ENCODE data around the gene CELF5. TPM values are rescaled to one million over a fixed set of nuclear protein-coding genes. Genes with fewer than 3 reads are reported as not detected.
"Not testable (repeated sequence)": the region's sequence is repeated elsewhere in the genome, so short reads cannot be mapped to it uniquely, and the experiment has no call there.

CELF5 gene
- total RNA-seq, 1 experiment from 2014 or later = not detected

- no peak for DNase-seq (ENCODE audit: extremely low read depth, low read depth)
These were observed 61.3 kb downstream of the CELF5 start for GRCh38 chr19:3285647-3286176.

DNA sequence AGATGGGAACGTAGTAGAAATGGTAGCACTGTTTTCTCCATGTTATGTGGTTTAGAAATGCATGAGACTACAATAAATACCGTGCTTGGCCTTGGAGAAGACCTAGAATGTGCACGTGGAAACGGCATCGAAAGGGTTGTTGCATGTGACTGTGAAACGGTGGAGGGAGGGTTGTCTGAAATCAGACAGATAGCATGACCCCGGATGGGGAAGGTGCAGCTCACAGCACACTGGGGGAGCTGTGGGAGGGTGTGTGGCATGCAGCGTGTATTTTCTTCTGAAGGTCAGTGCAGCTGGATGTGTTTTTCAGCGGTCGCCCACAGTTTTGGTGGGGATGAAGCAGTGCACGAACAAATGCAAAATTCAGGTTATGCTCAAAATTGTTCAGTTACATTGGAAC is 63.4 kb downstream of the CELF5 start:
- DNase-seq (ENCODE audit: extremely low read depth, low read depth) = no peak

- DNase-seq (ENCODE audit: extremely low read depth, low read depth) = not testable (repeated sequence)
These were observed 64.0 kb downstream of the CELF5 start for GRCh38 chr19:3288437-3288836.

- no peak for DNase-seq (ENCODE audit: extremely low read depth, low read depth)
These were observed 65.6 kb downstream of the CELF5 start for GRCh38 chr19:3289971-3290569.

GRCh38 chr19:3290858-3291257 is 66.4 kb downstream of the CELF5 start:
- not testable (repeated sequence) for DNase-seq (ENCODE audit: extremely low read depth, low read depth)

DNA sequence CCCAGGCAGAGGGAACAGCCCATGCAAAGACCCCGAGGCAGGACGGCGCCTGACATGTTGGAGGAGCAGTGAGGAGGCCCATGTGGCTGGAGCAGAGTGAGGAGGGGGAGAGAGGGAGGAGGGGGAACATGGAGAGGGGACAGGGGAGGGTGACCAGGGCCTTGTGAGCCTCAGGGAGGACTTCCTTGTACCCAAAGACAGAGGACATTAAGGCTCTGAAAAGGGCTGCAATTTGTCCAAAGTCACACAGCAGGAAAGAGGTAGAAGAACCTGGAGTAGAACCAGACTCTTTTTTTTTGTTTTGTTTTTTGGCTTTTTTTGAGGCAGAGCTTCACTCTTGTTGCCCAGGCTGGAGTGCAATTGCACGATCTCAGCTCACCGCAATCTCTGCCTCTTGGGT is 67.2 kb downstream of the CELF5 start:
- DNase-seq (ENCODE audit: extremely low read depth, low read depth) = no peak

GRCh38 chr19:3292958-3293529 is 68.6 kb downstream of the CELF5 start:
- DNase-seq (ENCODE audit: extremely low read depth, low read depth) = no peak

- no peak for DNase-seq (ENCODE audit: extremely low read depth, low read depth)
These were observed 69.1 kb downstream of the CELF5 start for GRCh38 chr19:3293560-3293959.

DNA sequence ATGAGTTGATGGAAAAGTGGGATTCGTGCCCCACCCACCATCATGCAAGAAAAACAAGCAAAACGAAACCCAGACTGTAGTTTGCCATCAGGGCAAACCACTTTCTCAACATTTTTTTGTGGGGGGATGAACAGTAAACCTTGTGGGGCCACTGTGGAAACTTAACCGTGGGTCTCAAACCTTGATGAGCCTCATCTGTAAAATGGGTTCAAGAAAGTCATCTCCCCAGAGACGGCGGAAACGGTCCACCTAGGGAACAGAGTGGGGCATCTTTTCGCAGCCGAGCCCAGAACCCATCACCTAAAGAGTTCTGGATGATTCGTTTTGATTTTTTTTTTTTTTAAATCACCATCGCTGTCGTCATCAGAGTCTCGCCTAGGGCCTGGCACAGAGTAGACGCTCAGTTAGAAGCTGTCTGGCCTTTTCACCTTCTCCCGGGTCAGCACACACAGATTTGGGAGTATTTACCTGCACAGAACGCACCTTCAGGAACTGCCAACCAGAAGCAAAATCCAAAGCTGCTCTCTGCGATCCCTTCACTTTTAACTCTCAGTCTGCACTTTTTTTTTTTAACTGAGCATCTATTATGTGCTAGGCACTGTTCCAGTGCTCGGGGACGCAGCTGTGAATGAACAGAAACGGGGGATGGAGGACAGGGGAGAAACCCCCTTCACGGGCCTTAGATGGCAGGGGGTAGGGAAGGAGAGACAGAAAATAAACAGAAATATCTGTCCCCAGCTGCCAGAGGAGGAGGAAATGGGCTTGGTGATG is 69.8 kb downstream of the CELF5 start:
- no peak for DNase-seq (ENCODE audit: extremely low read depth, low read depth)

- no peak for DNase-seq (ENCODE audit: extremely low read depth, low read depth)
These were observed 71.1 kb downstream of the CELF5 start for GRCh38 chr19:3295581-3295980.

- no peak for DNase-seq (ENCODE audit: extremely low read depth, low read depth)
These were observed 71.6 kb downstream of the CELF5 start for GRCh38 chr19:3296034-3296433.

GRCh38 chr19:3296446-3296845 is 72.0 kb downstream of the CELF5 start:
- DNase-seq (ENCODE audit: extremely low read depth, low read depth) = no peak

- DNase-seq (ENCODE audit: extremely low read depth, low read depth) = no peak
These were observed 74.5 kb downstream of the CELF5 start for GRCh38 chr19:3298853-3299449.

GRCh38 chr19:3300566-3300965 is 76.1 kb downstream of the CELF5 start:
- DNase-seq (ENCODE audit: extremely low read depth, low read depth) = not testable (repeated sequence)

GRCh38 chr19:3302755-3303154 is 78.3 kb downstream of the CELF5 start:
- DNase-seq (ENCODE audit: extremely low read depth, low read depth) = no peak

DNA sequence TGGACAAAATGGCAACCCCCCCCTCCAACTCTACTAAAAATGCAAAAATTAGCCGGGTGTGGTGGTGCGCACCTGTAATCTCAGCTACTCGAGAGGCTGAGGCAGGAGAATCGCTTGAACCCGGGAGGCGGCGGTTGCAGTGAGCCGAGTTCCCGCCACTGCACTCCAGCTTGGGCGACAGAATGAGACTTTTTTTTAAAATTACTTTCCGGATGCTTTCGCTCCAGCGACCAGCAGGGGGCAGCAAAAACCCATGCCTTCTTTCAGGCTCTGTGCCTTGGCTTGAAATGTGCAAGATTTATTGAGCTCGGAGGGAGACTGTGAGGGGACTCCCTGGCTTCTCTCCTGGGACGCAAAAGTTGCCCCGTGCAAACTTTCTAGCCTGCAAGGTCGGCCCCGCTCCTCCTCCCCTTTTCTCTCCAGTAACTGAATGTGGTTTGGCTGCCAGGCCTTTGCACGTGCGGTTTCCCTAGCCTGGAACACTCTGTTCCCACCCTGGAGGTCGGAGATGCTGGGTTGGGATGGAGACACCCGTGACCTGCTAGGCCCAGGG is 80.5 kb downstream of the CELF5 start:
- peak; percentile 46 for DNase-seq (ENCODE audit: extremely low read depth, low read depth)

DNA sequence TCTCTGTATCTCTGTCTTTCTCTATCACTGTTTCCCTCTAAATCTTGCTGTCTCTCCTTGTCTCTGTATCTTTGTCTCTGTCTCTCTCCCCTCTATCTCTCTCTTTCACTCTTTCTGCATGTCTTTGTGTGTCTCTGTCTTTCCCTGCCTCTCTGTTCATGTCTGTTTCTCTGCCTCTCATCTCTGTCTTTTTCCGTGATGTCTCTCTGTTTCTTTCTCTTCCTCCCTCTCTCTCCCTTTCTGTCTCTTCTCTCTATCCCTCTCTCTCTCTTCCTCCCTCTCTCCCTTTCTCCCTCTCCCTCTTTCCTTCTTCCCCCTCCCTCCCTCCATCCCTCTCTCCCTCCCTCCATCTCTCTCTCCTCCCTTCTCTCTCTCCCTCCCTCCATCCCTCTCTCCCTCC is 85.3 kb downstream of the CELF5 start:
- DNase-seq (ENCODE audit: extremely low read depth, low read depth) = no peak

DNA sequence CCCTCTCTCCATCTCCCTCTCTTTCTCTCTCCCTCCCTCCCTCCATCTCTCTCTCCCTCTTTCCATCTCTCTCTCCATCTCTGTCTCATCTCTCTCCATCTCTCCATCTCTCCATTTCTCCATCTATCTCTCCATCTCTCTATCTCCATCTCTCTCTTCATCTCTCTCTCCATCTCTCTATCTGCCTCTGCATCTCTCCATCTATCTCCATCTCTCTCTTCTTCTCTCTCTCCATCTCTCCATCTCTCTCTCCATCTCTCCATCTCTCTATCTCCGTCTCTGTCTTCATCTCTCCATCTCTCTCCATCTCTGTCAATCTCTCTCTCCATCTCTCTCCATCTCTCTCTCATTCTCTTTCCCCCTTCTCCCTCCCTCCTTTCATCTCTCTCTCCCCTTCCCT is 85.8 kb downstream of the CELF5 start:
- DNase-seq (ENCODE audit: extremely low read depth, low read depth) = no peak

DNA sequence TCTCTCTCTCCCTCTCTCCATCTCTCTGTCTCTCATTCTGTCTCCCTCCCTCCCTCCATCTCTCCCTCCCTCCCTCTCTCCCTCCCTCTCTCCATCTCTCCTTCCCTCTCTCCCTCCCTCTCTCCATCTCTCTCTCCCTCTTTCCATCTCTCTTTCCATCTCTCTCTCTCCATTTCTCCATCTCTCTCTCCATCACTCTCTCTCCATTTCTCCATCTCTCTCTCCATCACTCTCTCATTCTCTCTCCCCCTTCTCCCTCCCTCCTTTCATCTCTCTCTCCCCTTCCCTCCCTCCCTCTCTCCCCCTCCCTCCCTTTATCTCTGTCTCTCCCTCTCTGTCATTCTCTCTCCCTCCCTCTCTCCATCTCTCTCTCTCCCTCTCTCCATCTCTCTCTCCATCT is 86.2 kb downstream of the CELF5 start:
- DNase-seq (ENCODE audit: extremely low read depth, low read depth) = no peak

GRCh38 chr19:3313199-3313575 is 88.7 kb downstream of the CELF5 start:
- DNase-seq (ENCODE audit: extremely low read depth, low read depth) = no peak
